Small intestine (tissue), 7 donors: ENCODE data around the gene ECT2. TPM values are rescaled to one million over a fixed set of nuclear protein-coding genes. Genes with fewer than 3 reads are reported as not detected.
A peak's percentile ranks its signal among the peaks of the same experiment; 100 is the strongest.
"Not testable (repeated sequence)": the region's sequence is repeated elsewhere in the genome, so short reads cannot be mapped to it uniquely, and the experiment has no call there.

Experiments used
- DNase-seq, 2 donors: peaks; one replicate each; pipeline versions ENCODE4 v3.0.0 to v3.0.0-alpha.2; 2013
- FAIRE-seq: peaks from 2 replicates; lab custom pipeline; 2012; peaks lifted over from hg19 to GRCh38; lab: Jason Lieb, UNC
- H3K27ac ChIP-seq, 3 donors: one replicate each; pipeline ENCODE4 v1.5.1; 2013; ENCODE audit warnings: low read length in 2 of 3, mild to moderate bottlenecking in 2 of 3, control low read depth in 1 of 3, inconsistent platforms in 1 of 3, low read depth in 1 of 3, moderate library complexity in 1 of 3
- H3K27me3 ChIP-seq, 3 donors: one replicate each; pipeline ENCODE4 v1.6.1; 2013; ENCODE audit warnings: low read length in 3 of 3, inconsistent platforms in 1 of 3; ENCODE audit not compliant: control insufficient read depth in 3 of 3, insufficient read depth in 3 of 3
- H3K36me3 ChIP-seq, 3 donors: one replicate each; pipeline ENCODE4 v1.6.1; 2013; ENCODE audit warnings: low read length in 3 of 3, inconsistent platforms in 1 of 3, low read depth in 1 of 3, mild to moderate bottlenecking in 1 of 3, moderate library complexity in 1 of 3; ENCODE audit not compliant: control insufficient read depth in 3 of 3, insufficient read depth in 2 of 3
- H3K4me1 ChIP-seq, 3 donors: one replicate each; pipeline ENCODE4 v1.6.1; 2013; ENCODE audit warnings: low read length in 2 of 3, inconsistent platforms in 1 of 3, low read depth in 1 of 3, mild to moderate bottlenecking in 1 of 3, moderate library complexity in 1 of 3; ENCODE audit not compliant: control insufficient read depth in 3 of 3, insufficient read depth in 2 of 3
- H3K4me3 ChIP-seq, 3 donors: one replicate each; pipeline ENCODE4 v1.5.1; 2013; ENCODE audit warnings: low read length in 3 of 3, control low read depth in 1 of 3, inconsistent platforms in 1 of 3, low read depth in 1 of 3, mild to moderate bottlenecking in 1 of 3, moderate library complexity in 1 of 3
- H3K9me3 ChIP-seq, 2 donors: one replicate each; pipeline ENCODE4 v1.6.1; 2013; ENCODE audit warnings: low read depth in 1 of 2, low read length in 1 of 2; ENCODE audit not compliant: control insufficient read depth in 2 of 2, insufficient read depth in 1 of 2
- WGBS, 3 donors: extraction: QIAGEN DNeasy Blood & Tissue Kit; methylation state at CpG; one replicate each; pipeline ENCODE4 v1.1.7; 2013; 5-methylcytosine and 5-hydroxymethylcytosine counted together
- polyA plus RNA-seq, 4 donors: library from polyadenylated mRNA; stranded (reverse) in 3 of 4; unstranded in 1 of 4; fragments of 200-250 nt in 3 of 4; fragments of 120-200 nt in 1 of 4; gene quantifications; one replicate each; pipeline versions ENCODE4 v1.2.1 to v1.2.3, GENCODE V29; 2013
- donor health status: healthy with polysubstance abuse.
- donor health status: control.
- donor health status: control.
- donor health status: Bipolar disorder and iron deficiency.
- donor health status: healthy.

ECT2 gene
- polyA plus RNA-seq, 4 donors: 3.0 to 16.8 (median 9.8) TPM

GRCh38 chr3:172824229-172824628 lies 73.7 kb downstream of the ECT2 start:
- H3K27ac ChIP-seq: no peak overlapping the region
- no peaks in the 10 kb centered on the region for H3K4me1 ChIP-seq
- DNase-seq (no peak), FAIRE-seq (no peak)
- H3K9me3 ChIP-seq: peaks cover 0 to 4% of the 10 kb centered on the region in 2 donors
- H3K36me3 ChIP-seq: no peaks in the 10 kb centered on the region
- H3K4me3 ChIP-seq: no peak overlapping the region
- no peaks in the 10 kb centered on the region for H3K27me3 ChIP-seq
- 79 to 97% (median 87%) methylated on average over 2 of the region's 2 CpGs for WGBS, 3 donors

DNA sequence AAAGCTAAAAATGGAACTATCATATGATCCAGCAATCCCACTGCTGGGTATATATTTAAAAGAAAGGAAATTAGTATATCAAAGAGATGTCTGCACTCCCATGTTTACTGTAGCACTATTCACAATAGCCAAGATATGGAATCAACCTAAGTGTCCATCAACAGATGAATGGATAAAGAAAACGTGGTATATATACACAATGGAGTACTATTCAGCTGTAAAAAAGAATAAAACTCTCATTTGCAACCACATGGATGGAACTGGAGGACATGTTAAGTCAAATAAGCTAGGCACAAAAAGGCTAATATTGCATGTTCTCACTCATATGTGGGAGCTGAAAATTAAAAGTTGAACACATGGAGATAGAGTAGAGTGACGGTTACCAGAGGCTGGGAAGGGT lies 76.7 kb downstream of the ECT2 start:
- H3K27ac ChIP-seq, H3K4me3 ChIP-seq, FAIRE-seq, H3K27me3 ChIP-seq, DNase-seq, H3K9me3 ChIP-seq, H3K4me1 ChIP-seq, H3K36me3 ChIP-seq: not testable (repeated sequence)
- WGBS, 3 donors: 85 to 97% (median 89%) methylated on average over 2 of the region's 2 CpGs

GRCh38 chr3:172832983-172833382 lies 82.5 kb downstream of the ECT2 start:
- no peaks in the 10 kb centered on the region for H3K4me1 ChIP-seq
- FAIRE-seq: peak; percentile 49
- H3K9me3 ChIP-seq: no peaks in the 10 kb centered on the region
- H3K4me3 ChIP-seq: no peak overlapping the region
- no peak for DNase-seq
- no peaks in the 10 kb centered on the region for H3K36me3 ChIP-seq
- H3K27me3 ChIP-seq: no peaks in the 10 kb centered on the region
- no peak overlapping the region for H3K27ac ChIP-seq
- WGBS, 3 donors: 83 to 90% (median 85%) methylated on average over 2 of the region's 2 CpGs

DNA sequence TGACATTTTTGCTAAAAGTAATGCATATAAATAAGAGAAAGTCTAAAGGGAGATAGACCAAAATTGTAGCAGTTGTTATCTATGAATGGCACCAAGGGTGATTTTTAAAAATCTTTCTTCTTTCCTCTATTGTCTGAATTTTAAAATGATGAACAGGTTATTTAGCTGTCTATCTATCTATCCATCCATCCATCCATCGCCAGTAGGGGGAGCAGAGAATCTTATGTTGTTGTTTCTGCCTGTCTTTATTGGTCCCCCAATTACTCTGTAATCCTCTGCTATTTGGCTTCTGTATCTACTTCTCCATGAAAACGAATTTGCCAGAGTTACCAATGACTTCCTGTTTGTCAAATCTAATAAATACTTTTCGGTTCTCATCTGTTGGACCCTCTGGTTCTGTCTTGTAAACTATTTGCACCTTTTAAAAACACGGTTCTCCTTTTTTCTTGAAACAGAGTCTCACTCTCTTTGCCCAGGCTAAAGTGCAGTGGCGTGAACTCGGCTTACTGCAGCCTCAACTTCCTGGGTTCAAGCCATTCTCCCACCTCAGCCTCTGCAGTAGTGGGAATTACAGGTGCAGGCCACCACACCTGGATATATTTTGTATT lies 86.0 kb downstream of the ECT2 start:
- peak; percentile 45 to 52 for DNase-seq
- Histone ChIP-seq H3K27ac (no peak overlapping the region), H3K9me3 (no peaks in the 10 kb centered on the region), H3K4me1 (no peaks in the 10 kb centered on the region), H3K27me3 (no peaks in the 10 kb centered on the region), H3K36me3 (no peaks in the 10 kb centered on the region), H3K4me3 (no peak overlapping the region)
- no peak for FAIRE-seq
- WGBS, 3 donors: 44 to 45% (median 44%) methylated on average over 6 of the region's 6 CpGs

- H3K9me3 ChIP-seq: no peaks in the 10 kb centered on the region
- peak in 1 of 2 donors; percentile 17 for DNase-seq
- H3K27ac ChIP-seq: no peak overlapping the region
- H3K27me3 ChIP-seq: no peaks in the 10 kb centered on the region
- no peak for FAIRE-seq
- no peak overlapping the region for H3K4me3 ChIP-seq
- 11 to 38% (median 21%) methylated on average over 4 of the region's 4 CpGs for WGBS, 3 donors
- H3K4me1 ChIP-seq: no peaks in the 10 kb centered on the region
- no peaks in the 10 kb centered on the region for H3K36me3 ChIP-seq
Observed at GRCh38 chr3:172839679-172840078, 89.2 kb downstream of the ECT2 start.

- Histone ChIP-seq H3K36me3 (no peaks in the 10 kb centered on the region), H3K27me3 (no peaks in the 10 kb centered on the region), H3K27ac (no peak overlapping the region), H3K4me1 (no peaks in the 10 kb centered on the region), H3K9me3 (no peaks in the 10 kb centered on the region), H3K4me3 (no peak overlapping the region)
- DNase-seq (no peak), FAIRE-seq (no peak)
- WGBS, 3 donors: 60 to 75% (median 64%) methylated on average over 4 of the region's 4 CpGs
Observed at GRCh38 chr3:172840463-172840862, 89.9 kb downstream of the ECT2 start.

- no peak for DNase-seq
- H3K4me1 ChIP-seq: no peaks in the 10 kb centered on the region
- H3K9me3 ChIP-seq: no peaks in the 10 kb centered on the region
- no peak overlapping the region for H3K27ac ChIP-seq
- no peaks in the 10 kb centered on the region for H3K36me3 ChIP-seq
- FAIRE-seq: no peak
- 44 to 54% (median 52%) methylated on average over 4 of the region's 4 CpGs for WGBS, 3 donors
- no peaks in the 10 kb centered on the region for H3K27me3 ChIP-seq
- H3K4me3 ChIP-seq: no peak overlapping the region
Observed at GRCh38 chr3:172840913-172841312, 90.4 kb downstream of the ECT2 start.

- no peak for FAIRE-seq
Observed at GRCh38 chr3:172844428-172844827, 93.9 kb downstream of the ECT2 start.

GRCh38 chr3:172846103-172846561 lies 95.6 kb downstream of the ECT2 start:
- no peaks in the 10 kb centered on the region for H3K4me1 ChIP-seq
- no peak overlapping the region for H3K4me3 ChIP-seq
- WGBS, 3 donors: 70 to 81% (median 76%) methylated on average over 4 of the region's 4 CpGs
- H3K36me3 ChIP-seq: no peaks in the 10 kb centered on the region
- DNase-seq (no peak), FAIRE-seq (no peak)
- no peaks in the 10 kb centered on the region for H3K9me3 ChIP-seq
- H3K27ac ChIP-seq: no peak overlapping the region
- no peaks in the 10 kb centered on the region for H3K27me3 ChIP-seq

More at GRCh38 chr3:172844428-172844827, 93.9 kb downstream of the ECT2 start:
- Histone ChIP-seq H3K9me3 (no peaks in the 10 kb centered on the region), H3K4me3 (no peak overlapping the region), H3K27me3 (no peaks in the 10 kb centered on the region), H3K27ac (no peak overlapping the region), H3K36me3 (no peaks in the 10 kb centered on the region), H3K4me1 (no peaks in the 10 kb centered on the region)
- 68 to 79% (median 72%) methylated on average over 4 of the region's 4 CpGs for WGBS, 3 donors
- DNase-seq: no peak
